ENCODE results near the gene VAMP2. TPM values are rescaled to one million over a fixed set of nuclear protein-coding genes. Genes with fewer than 3 reads are reported as not detected.
A peak's percentile ranks its signal among the peaks of the same experiment; 100 is the strongest.

The VAMP2 gene
- total RNA-seq, 1 donor from 2014 or later, result 2.1 TPM

DNA sequence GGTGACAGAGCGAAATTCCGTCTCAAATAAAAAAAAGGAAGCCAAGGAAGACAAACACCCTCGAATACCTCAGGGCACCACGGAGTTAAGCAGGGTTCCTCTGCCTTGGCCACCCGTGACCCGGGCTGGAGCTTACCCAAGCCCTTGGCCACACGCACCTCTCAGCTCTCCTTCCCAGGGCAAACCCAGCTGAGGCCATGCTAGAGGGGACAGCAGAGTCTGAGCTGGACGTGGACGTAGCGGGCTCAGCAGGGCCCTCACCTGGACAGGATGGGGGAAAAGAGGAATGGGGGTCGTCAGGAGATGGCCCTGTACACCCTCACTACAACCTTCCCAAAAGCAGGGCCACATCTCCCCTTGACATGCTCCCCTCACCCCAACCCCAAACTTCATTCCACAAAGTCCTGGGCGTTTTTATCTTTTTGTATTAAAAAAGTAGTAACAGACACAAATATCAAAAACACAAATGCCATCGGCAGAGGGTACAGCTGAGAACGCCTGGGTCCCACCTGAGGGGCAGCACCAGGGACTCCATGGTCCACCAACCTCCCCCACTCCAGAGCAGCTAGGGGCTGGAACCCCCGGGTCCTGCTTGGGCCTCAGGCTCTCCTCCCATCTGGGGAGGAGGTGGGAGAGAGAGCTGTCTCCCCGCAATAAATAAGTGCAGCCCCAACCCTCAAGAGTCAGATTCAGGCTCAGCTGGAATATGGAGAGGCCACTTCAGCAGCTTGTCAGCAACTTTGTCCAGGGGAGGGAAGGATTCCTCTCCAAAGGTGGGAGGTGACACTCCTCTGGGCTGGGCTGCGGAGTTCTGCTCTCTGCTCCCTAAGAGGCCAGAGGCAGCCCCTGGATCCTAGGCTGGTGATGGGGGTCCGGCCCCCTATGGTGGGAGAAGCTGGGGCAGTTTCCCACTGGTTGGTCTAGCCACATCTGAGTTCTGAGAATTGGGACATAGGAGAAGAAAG is 22.4 kb downstream of the VAMP2 start:
- TF ChIP-seq CTCF (conservative IDR thresholded peaks at IDR 0.05; ENCODE audit: low read depth, low read length), result no peak

DNA sequence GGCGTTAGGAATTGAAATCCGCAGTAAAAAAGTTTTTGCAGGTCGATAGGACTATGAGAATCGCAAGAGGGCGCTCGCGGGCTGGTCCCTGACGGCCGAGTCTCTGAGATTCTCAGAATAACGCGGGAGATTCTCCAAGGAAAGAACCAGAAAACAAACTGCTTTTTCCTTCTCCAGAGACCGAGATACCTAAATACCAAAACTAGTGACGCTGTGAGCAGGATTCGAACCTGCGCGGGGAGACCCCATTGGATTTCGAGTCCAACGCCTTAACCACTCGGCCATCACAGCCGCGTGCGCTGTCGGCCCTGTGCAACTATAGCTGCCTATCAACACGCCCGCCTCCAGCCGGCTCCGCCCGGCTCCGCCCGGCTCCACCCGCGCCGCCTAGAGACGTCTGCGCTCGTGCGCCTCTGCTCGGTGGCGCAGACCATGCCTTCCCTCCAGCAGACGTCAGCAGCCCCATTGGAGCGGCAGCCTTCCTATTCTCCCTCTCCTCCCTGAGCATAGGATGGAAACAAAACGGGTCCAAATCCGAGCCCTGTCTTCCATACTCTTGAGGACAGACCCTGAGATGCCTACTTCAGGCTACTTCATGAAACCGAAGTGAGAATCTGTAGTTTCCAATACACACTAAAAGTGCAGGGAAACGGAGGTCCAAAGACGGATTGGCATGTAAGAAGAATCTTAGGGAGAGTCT is 23.9 kb downstream of the VAMP2 start:
- peak overlapping the region; percentile 43 for H3K4me3 ChIP-seq (ENCODE audit: low read depth, low read length)
- DNase-seq (ENCODE audit: low read depth), result peak; percentile 74
- peak; percentile 86 for TF ChIP-seq CTCF (conservative IDR thresholded peaks at IDR 0.05; ENCODE audit: low read depth, low read length)

More for the DNA sequence above, 22.4 kb downstream of the VAMP2 start:
- DNase-seq (ENCODE audit: low read depth), result no peak
- H3K4me3 ChIP-seq (ENCODE audit: low read depth, low read length), result no peak overlapping the region

DNA sequence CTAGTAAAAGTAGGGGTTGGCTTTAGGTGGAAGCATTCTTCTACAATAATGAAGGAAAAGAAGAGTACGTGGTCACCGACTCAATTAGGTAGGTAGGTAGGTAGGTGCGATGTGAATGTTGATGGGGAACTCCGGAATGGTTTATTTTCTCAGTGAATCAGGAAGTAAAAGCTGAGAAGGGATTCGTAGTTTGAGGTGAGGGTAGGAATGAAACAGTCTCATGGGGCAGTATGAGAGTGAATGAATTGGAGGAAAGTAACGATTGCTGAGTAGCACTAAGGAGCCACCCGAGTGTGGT is 24.4 kb downstream of the VAMP2 start:
- DNase-seq (ENCODE audit: low read depth), result no peak
- no peak for TF ChIP-seq CTCF (conservative IDR thresholded peaks at IDR 0.05; ENCODE audit: low read depth, low read length)
- peak overlapping the region; percentile 41 for H3K4me3 ChIP-seq (ENCODE audit: low read depth, low read length)

- no peak for TF ChIP-seq CTCF (conservative IDR thresholded peaks at IDR 0.05; ENCODE audit: low read depth, low read length)
- no peak for DNase-seq (ENCODE audit: low read depth)
- peak overlapping the region; percentile 41 for H3K4me3 ChIP-seq (ENCODE audit: low read depth, low read length)
These were observed 24.9 kb downstream of the VAMP2 start for GRCh38 chr17:8137645-8138373.

GRCh38 chr17:8133941-8134340 is 28.8 kb downstream of the VAMP2 start:
- H3K4me3 ChIP-seq (ENCODE audit: low read depth, low read length), result no peak overlapping the region
- no peak for TF ChIP-seq CTCF (conservative IDR thresholded peaks at IDR 0.05; ENCODE audit: low read depth, low read length)
- DNase-seq (ENCODE audit: low read depth), result no peak

DNA sequence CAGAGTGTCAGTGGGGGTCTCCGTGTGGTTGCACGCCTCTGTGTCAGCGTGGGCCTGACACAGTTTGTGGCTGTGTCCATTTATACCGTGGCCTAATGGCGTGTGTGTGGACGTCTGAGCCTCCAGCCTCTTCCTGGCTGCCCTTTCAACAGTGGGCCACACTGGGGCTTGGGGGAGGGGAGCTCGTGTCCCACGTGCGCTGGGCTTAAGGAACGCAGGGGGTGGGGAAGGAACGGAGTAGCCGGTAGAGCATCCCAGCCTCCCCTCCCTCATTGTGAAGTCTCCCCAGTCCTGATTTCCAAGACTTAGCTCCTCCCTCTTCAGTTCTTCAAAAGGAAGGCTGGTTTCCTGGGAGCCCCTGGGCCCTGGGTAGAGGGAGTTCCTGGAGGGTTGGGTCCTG is 29.3 kb downstream of the VAMP2 start:
- no peak for TF ChIP-seq CTCF (conservative IDR thresholded peaks at IDR 0.05; ENCODE audit: low read depth, low read length)
- DNase-seq (ENCODE audit: low read depth), result no peak
- no peak overlapping the region for H3K4me3 ChIP-seq (ENCODE audit: low read depth, low read length)
